Esophagus squamous epithelium (tissue), 5 donors: ENCODE data around the gene UTS2R. TPM values are rescaled to one million over a fixed set of nuclear protein-coding genes. Genes with fewer than 3 reads are reported as not detected.
A peak's percentile ranks its signal among the peaks of the same experiment; 100 is the strongest.

ENCODE experiments used
- DNase-seq: peaks from one replicate; lab custom pipeline; 2025; lab: John Stamatoyannopoulos, UW
- H3K27ac ChIP-seq, 4 donors: fragments of 200-600 bp; sonication (generic); one replicate each; pipeline ENCODE4 v1.5.1; 2016 to 2019; ENCODE audit warnings: mild to moderate bottlenecking in 1 of 4
- H3K27me3 ChIP-seq, 4 donors: fragments of 200-600 bp; sonication (generic); 1 replicate in 3 of 4; 2 replicates in 1 of 4; pipeline versions ENCODE4 v1.5.1 to v1.6.0; 2017 to 2021; ENCODE audit warnings: antibody characterized with exemption in 1 of 4
- H3K36me3 ChIP-seq, 3 donors: fragments of 200-600 bp; sonication (generic); one replicate each; pipeline ENCODE4 v1.5.1; 2016 to 2019
- H3K4me1 ChIP-seq, 3 donors: fragments of 200-600 bp; sonication (generic); one replicate each; pipeline ENCODE4 v1.5.1; 2017 to 2019
- H3K4me3 ChIP-seq, 4 donors: fragments of 200-600 bp; sonication (generic); 1 replicate in 3 of 4; 2 replicates in 1 of 4; pipeline ENCODE4 v1.5.1; 2016 to 2019; ENCODE audit warnings: mild to moderate bottlenecking in 2 of 4, moderate library complexity in 1 of 4
- H3K9me3 ChIP-seq, 3 donors: fragments of 200-600 bp; sonication (generic); one replicate each; pipeline ENCODE4 v1.5.1; 2016 to 2019
- CTCF ChIP-seq, 6 experiments: fragments of 450-650 bp in 4 of 6; fragments of 200-600 bp in 2 of 6; sonication (generic) in 2 of 6; IDR thresholded peaks; one replicate each; pipeline ENCODE4 v1.5.1; 2016 to 2019; ENCODE audit warnings: antibody characterized with exemption in 6 of 6, mild to moderate bottlenecking in 4 of 6, moderate library complexity in 4 of 6
- POLR2A ChIP-seq, 4 donors: fragments of 450-650 bp; IDR thresholded peaks; one replicate each; pipeline ENCODE4 v1.6.1; 2017; ENCODE audit warnings: antibody characterized with exemption in 4 of 4, mild to moderate bottlenecking in 4 of 4, moderate library complexity in 3 of 4
- WGBS, 2 donors: methylation state at CpG; one replicate each; pipeline ENCODE4 v1.1.5; 2018; 5-methylcytosine and 5-hydroxymethylcytosine counted together
- intact Hi-C: fragments of 100-400 bp; cut with DNase I; formaldehyde crosslinking; loops from one replicate; pipeline ENCODE4 v1.15.0; 2022
- total RNA-seq, 4 donors: library from RNA; depleted of rRNA; stranded (reverse); fragments of >200 nt; gene quantifications; one replicate each; pipeline ENCODE4 v1.1.0, GENCODE V29; 2016
- donor health status: DM: yes; HTN: yes; CAD: no.

UTS2R gene
- total RNA-seq, 4 donors from 2014 or later, result not detected

GRCh38 chr17:82415336-82415735, 43.8 kb downstream of the UTS2R start:
- Histone ChIP-seq H3K27me3 (no peaks in the 10 kb centered on the region), H3K27ac (no peak overlapping the region), H3K4me3 (no peak overlapping the region), H3K36me3 (peaks cover 0 to 25% (median 0%) of the 10 kb centered on the region in 3 donors), H3K9me3 (no peaks in the 10 kb centered on the region), H3K4me1 (peaks cover 16 to 38% (median 16%) of the 10 kb centered on the region in 3 donors)
- no peak for DNase-seq
- TF ChIP-seq POLR2A (IDR thresholded peaks at IDR 0.05) (no peak), CTCF (IDR thresholded peaks at IDR 0.05) (no peak)
- intact Hi-C loops, result loop anchor here (2.0 kb wide), 1 partner anchor 65 kb away; no protein-coding TSS in a partner anchor
- WGBS, 2 donors, result 91 to 92% methylated on average over 7 to 23 of the region's 26 CpGs

GRCh38 chr17:82415786-82416185, 44.2 kb downstream of the UTS2R start:
- H3K4me3 ChIP-seq, result no peak overlapping the region
- H3K27me3 ChIP-seq, result no peaks in the 10 kb centered on the region
- H3K27ac ChIP-seq, result no peak overlapping the region
- TF ChIP-seq CTCF (IDR thresholded peaks at IDR 0.05) (no peak), POLR2A (IDR thresholded peaks at IDR 0.05) (no peak)
- H3K9me3 ChIP-seq, result no peaks in the 10 kb centered on the region
- 88 to 90% methylated on average over 7 of the region's 9 CpGs for WGBS, 2 donors
- H3K36me3 ChIP-seq, result peaks cover 0 to 27% (median under 1%) of the 10 kb centered on the region in 3 donors
- no peak for DNase-seq
- H3K4me1 ChIP-seq, result peaks cover 16 to 38% (median 16%) of the 10 kb centered on the region in 3 donors
- intact Hi-C loops, result loop anchor here (2.0 kb wide), 1 partner anchor 65 kb away; no protein-coding TSS in a partner anchor

- no peaks in the 10 kb centered on the region for H3K9me3 ChIP-seq
- H3K4me1 ChIP-seq, result peaks cover 16 to 38% (median 16%) of the 10 kb centered on the region in 3 donors
- no peak for DNase-seq
- 83 to 86% methylated on average over 4 of the region's 4 CpGs for WGBS, 2 donors
- H3K27ac ChIP-seq, result no peak overlapping the region
- H3K4me3 ChIP-seq, result no peak overlapping the region
- TF ChIP-seq CTCF (IDR thresholded peaks at IDR 0.05) (no peak), POLR2A (IDR thresholded peaks at IDR 0.05) (no peak)
- intact Hi-C loops, result no loop called here
- peaks cover 0 to 32% (median 5%) of the 10 kb centered on the region in 3 donors for H3K36me3 ChIP-seq
- H3K27me3 ChIP-seq, result no peaks in the 10 kb centered on the region
Measured at GRCh38 chr17:82416264-82416663, 44.7 kb downstream of the UTS2R start.

- TF ChIP-seq CTCF (IDR thresholded peaks at IDR 0.05) (peak in 1 of 6 experiments; percentile 24), POLR2A (IDR thresholded peaks at IDR 0.05) (no peak)
- WGBS, 2 donors, result 83 to 85% methylated on average over 6 of the region's 6 CpGs
- no peaks in the 10 kb centered on the region for H3K9me3 ChIP-seq
- DNase-seq, result no peak
- intact Hi-C loops, result no loop called here
- peaks cover 0 to 37% (median 8%) of the 10 kb centered on the region in 3 donors for H3K36me3 ChIP-seq
- peaks cover 16 to 38% (median 16%) of the 10 kb centered on the region in 3 donors for H3K4me1 ChIP-seq
- no peak overlapping the region for H3K4me3 ChIP-seq
- H3K27me3 ChIP-seq, result no peaks in the 10 kb centered on the region
- H3K27ac ChIP-seq, result no peak overlapping the region
Measured at GRCh38 chr17:82416771-82417170, 45.2 kb downstream of the UTS2R start.

GRCh38 chr17:82418001-82418986, 46.7 kb downstream of the UTS2R start, which contains the start of the genes HEXD and OGFOD3:
TSS of gene HEXD (plus strand) at chr17:82418347. CDS start at chr17:82419800, 1,453 bp downstream.
TSS of gene OGFOD3 (minus strand) at chr17:82418586. CDS start at chr17:82418485, 101 bp downstream.
- 0% methylated on average over 1 to 9 of the region's 108 CpGs for WGBS, 2 donors
- peaks cover 16 to 38% (median 16%) of the 10 kb centered on the region in 3 donors for H3K4me1 ChIP-seq
- peaks cover 0 to 39% (median 8%) of the 10 kb centered on the region in 3 donors for H3K36me3 ChIP-seq
- intact Hi-C loops, result no loop called here
- no peak for DNase-seq
- H3K27ac ChIP-seq, result peak within 1 kb of the TSS; percentile 89 to 96 (median 92)
- peak within 1 kb of the TSS; percentile 75 to 87 (median 80) for H3K4me3 ChIP-seq
- H3K9me3 ChIP-seq, result peaks cover 0 to 7% (median 0%) of the 10 kb centered on the region in 3 donors
- TF ChIP-seq POLR2A (IDR thresholded peaks at IDR 0.05) (peak in 2 of 4 donors; percentile 24 to 58), CTCF (IDR thresholded peaks at IDR 0.05) (peak in 3 of 6 experiments; percentile 22 to 30 (median 28))
- H3K27me3 ChIP-seq, result no peaks in the 10 kb centered on the region
